Measurements from ENCODE around the gene CD2BP2.
"Not testable (repeated sequence)": the region's sequence is repeated elsewhere in the genome, so short reads cannot be mapped to it uniquely, and the experiment has no call there.

CD2BP2 gene

GRCh38 chr16:30358990-30359870 is 4.1 kb upstream of the CD2BP2 start:
- DNase-seq = no peak

GRCh38 chr16:30358577-30358936 is 3.4 kb upstream of the CD2BP2 start:
- DNase-seq = no peak

GRCh38 chr16:30357715-30358576 is 2.8 kb upstream of the CD2BP2 start:
- no peak for DNase-seq

GRCh38 chr16:30357085-30357714 is 2.1 kb upstream of the CD2BP2 start:
- no peak for DNase-seq

GRCh38 chr16:30356401-30357084 is 1.4 kb upstream of the CD2BP2 start:
- DNase-seq = peak; percentile 21

- no peak for DNase-seq
Measured at GRCh38 chr16:30355954-30356308, 823 bp upstream of the CD2BP2 start.

- DNase-seq = no peak
Measured at GRCh38 chr16:30354423-30355143, 525 bp downstream of the CD2BP2 start.

GRCh38 chr16:30353438-30354129 is 1.5 kb downstream of the CD2BP2 start:
- DNase-seq = no peak

GRCh38 chr16:30352488-30353401 is 2.4 kb downstream of the CD2BP2 start:
- no peak for DNase-seq

GRCh38 chr16:30351586-30352419 is 3.3 kb downstream of the CD2BP2 start:
- no peak for DNase-seq

- no peak for DNase-seq
Measured at GRCh38 chr16:30351001-30351441, 4.1 kb downstream of the CD2BP2 start.

- no peak for DNase-seq
Measured at GRCh38 chr16:30350134-30350871, 4.8 kb downstream of the CD2BP2 start.

- no peak for DNase-seq
Measured at GRCh38 chr16:30349675-30350074, 5.4 kb downstream of the CD2BP2 start.

- DNase-seq = no peak
Measured at GRCh38 chr16:30348929-30349328, 6.2 kb downstream of the CD2BP2 start.

GRCh38 chr16:30348113-30348512 is 7.0 kb downstream of the CD2BP2 start:
- no peak for DNase-seq

GRCh38 chr16:30346286-30346685 is 8.8 kb downstream of the CD2BP2 start:
- no peak for DNase-seq

GRCh38 chr16:30343491-30343820 is 11.7 kb downstream of the CD2BP2 start:
- DNase-seq = not testable (repeated sequence)

- no peak for DNase-seq
Measured at GRCh38 chr16:30342751-30343490, 12.2 kb downstream of the CD2BP2 start.

All from NCI-H2107 (cell line).